GM23248 (cell line): ENCODE data around the gene KCNA2. TPM values are rescaled to one million over a fixed set of nuclear protein-coding genes. Genes with fewer than 3 reads are reported as not detected.

Experiments
- DNase-seq: peaks from one replicate; pipeline ENCODE4 v3.0.0-alpha.2; 2015
- H2AFZ ChIP-seq: fragments of 200-600 bp; sonication (generic); 2 replicates; pipeline ENCODE4 v1.6.1; 2016; ENCODE audit warnings: antibody characterized with exemption
- H3F3A ChIP-seq: fragments of 200-600 bp; sonication (generic); 2 replicates; pipeline ENCODE4 v1.6.1; 2016; ENCODE audit warnings: mild to moderate bottlenecking, antibody characterized with exemption, mixed run types; ENCODE audit not compliant: insufficient read depth
- H3K27ac ChIP-seq: fragments of 200-600 bp; sonication (generic); 2 replicates; pipeline ENCODE4 v1.5.1; 2016; ENCODE audit warnings: mild to moderate bottlenecking
- H3K27me3 ChIP-seq: fragments of 200-600 bp; sonication (generic); replicated peaks from 2 replicates; pipeline ENCODE4 v1.6.1; 2016; ENCODE audit warnings: mild to moderate bottlenecking; ENCODE audit not compliant: insufficient read depth
- H3K36me3 ChIP-seq: fragments of 200-600 bp; sonication (generic); 2 replicates; pipeline ENCODE4 v1.6.1; 2016; ENCODE audit warnings: low read depth, mild to moderate bottlenecking
- H3K4me1 ChIP-seq: fragments of 200-600 bp; sonication (generic); 2 replicates; pipeline ENCODE4 v1.6.1; 2016; ENCODE audit warnings: mild to moderate bottlenecking; ENCODE audit not compliant: insufficient read depth
- H3K4me2 ChIP-seq: fragments of 200-600 bp; sonication (generic); one replicate; pipeline ENCODE4 v1.6.1; 2016; ENCODE audit warnings: mild to moderate bottlenecking; ENCODE audit not compliant: unreplicated experiment
- H3K4me3 ChIP-seq: fragments of 200-600 bp; sonication (generic); 2 replicates; pipeline ENCODE4 v1.5.1; 2016; ENCODE audit warnings: mild to moderate bottlenecking
- H3K79me2 ChIP-seq: fragments of 200-600 bp; sonication (generic); 2 replicates; pipeline ENCODE4 v1.6.1; 2016; ENCODE audit warnings: mild to moderate bottlenecking; ENCODE audit not compliant: insufficient read depth
- H3K9ac ChIP-seq: fragments of 200-600 bp; sonication (generic); 2 replicates; pipeline ENCODE4 v1.6.1; 2016; ENCODE audit warnings: mild to moderate bottlenecking
- H3K9me2 ChIP-seq: fragments of 200-600 bp; sonication (generic); 2 replicates; pipeline ENCODE4 v1.6.1; 2016; ENCODE audit warnings: mixed run types, mild to moderate bottlenecking, moderate library complexity; ENCODE audit not compliant: insufficient read depth
- H3K9me3 ChIP-seq: fragments of 200-600 bp; sonication (generic); one replicate; pipeline ENCODE4 v1.6.1; 2017; ENCODE audit warnings: low read depth
- H4K20me1 ChIP-seq: fragments of 200-600 bp; sonication (generic); 2 replicates; pipeline ENCODE4 v1.6.0; 2016; ENCODE audit not compliant: insufficient read depth
- EZH2 ChIP-seq: fragments of 200-600 bp; sonication (generic); IDR thresholded peaks from 2 replicates; pipeline ENCODE4 v1.6.1; 2018; ENCODE audit warnings: antibody characterized with exemption, mild to moderate bottlenecking; ENCODE audit not compliant: insufficient read depth, poor library complexity, severe bottlenecking
- EZH2phosphoT487 ChIP-seq: fragments of 200-600 bp; sonication (generic); IDR thresholded peaks from 2 replicates; pipeline ENCODE4 v1.6.1; 2018; ENCODE audit warnings: antibody characterized with exemption, moderate library complexity, mild to moderate bottlenecking, low read depth; ENCODE audit not compliant: insufficient read depth
- WGBS, 2 experiments: methylation state at CpG; one replicate each; pipeline ENCODE4 v1.1.6; 2015 to 2017; ENCODE audit warnings: low lambda C conversion rate in 2 of 2, low coverage in 1 of 2; ENCODE audit errors: missing lambda C conversion rate in 2 of 2; 5-methylcytosine and 5-hydroxymethylcytosine counted together
- in situ Hi-C: fragments of 300-500 bp; cut with MboI; formaldehyde crosslinking; loops from 2 replicates; pipeline ENCODE4 v1.15.0; 2020
- polyA plus RNA-seq: library from polyadenylated mRNA; unstranded; fragments of >200 nt; fragmentation: Nextera tagmentation; extraction: Ambion mirVana; gene quantifications from 2 replicates; pipeline ENCODE4 v1.2.1, GENCODE V29; 2016
- total RNA-seq: library from RNA; depleted of rRNA; stranded (reverse); fragments of >200 nt; shearing (Covaris generic); gene quantifications from 2 replicates; pipeline ENCODE4 v1.2.3, GENCODE V29; 2014; rRNA removed

The KCNA2 gene
- not detected in 2 replicates for total RNA-seq
- not detected in 2 replicates for polyA plus RNA-seq

GRCh38 chr1:110605901-110606656 is at the start of gene KCNA2:
TSS of gene KCNA2 (minus strand) at chr1:110606358. CDS start at chr1:110604782, 1,576 bp downstream.
- H3K27me3 ChIP-seq = peaks cover 59% of the 10 kb centered on the region
- TF ChIP-seq EZH2phosphoT487 (no peak), EZH2 (no peak)
- H3K27ac ChIP-seq = no peak within 1 kb of the TSS
- WGBS, 2 experiments = 1 to 2% methylated on average over 37 to 40 of the region's 41 CpGs
- H3F3A ChIP-seq = no peaks in the 10 kb centered on the region
- no peaks in the 10 kb centered on the region for H3K36me3 ChIP-seq
- peak within 1 kb of the TSS; percentile 44 for H3K4me2 ChIP-seq
- no peaks in the 10 kb centered on the region for H3K9me3 ChIP-seq
- peak within 1 kb of the TSS; percentile 65 for H3K4me3 ChIP-seq
- H2AFZ ChIP-seq = peak within 1 kb of the TSS; percentile 57
- H3K4me1 ChIP-seq = 0 out of 2 replicates have a peak, but pooled peaks cover 3% of the 10 kb centered on the region
- in situ Hi-C loops = no loop called here
- no peaks in the 10 kb centered on the region for H3K79me2 ChIP-seq
- no peaks in the 10 kb centered on the region for H3K9me2 ChIP-seq
- H4K20me1 ChIP-seq = no peaks in the 10 kb centered on the region
- DNase-seq = peak; percentile 32
- no peak within 1 kb of the TSS for H3K9ac ChIP-seq

GRCh38 chr1:110650609-110651008 is 44.5 kb upstream of the KCNA2 start:
- DNase-seq = no peak
- WGBS, 2 experiments = 31% methylated on average over 2 of the region's 2 CpGs
- no peaks in the 10 kb centered on the region for H3K9me3 ChIP-seq

GRCh38 chr1:110648417-110648816 is 42.3 kb upstream of the KCNA2 start:
- Histone ChIP-seq H3F3A (peaks cover 10% of the 10 kb centered on the region), H3K36me3 (no peaks in the 10 kb centered on the region), H3K79me2 (no peaks in the 10 kb centered on the region), H4K20me1 (no peaks in the 10 kb centered on the region), H2AFZ (no peak overlapping the region), H3K4me3 (no peak overlapping the region), H3K9me2 (no peaks in the 10 kb centered on the region), H3K4me2 (no peak overlapping the region), H3K4me1 (peaks cover 16% of the 10 kb centered on the region; the same call in 1 of the 2 replicates), H3K9ac (no peak overlapping the region), H3K27me3 (peaks cover 9% of the 10 kb centered on the region; the same call in 1 of the 2 replicates), H3K9me3 (no peaks in the 10 kb centered on the region), H3K27ac (no peak overlapping the region)
- in situ Hi-C loops = no loop called here
- no peak for DNase-seq
- 44 to 50% methylated on average over 2 of the region's 2 CpGs for WGBS, 2 experiments
- TF ChIP-seq EZH2phosphoT487 = no peak
- TF ChIP-seq EZH2 = no peak

More at GRCh38 chr1:110650609-110651008, 44.5 kb upstream of the KCNA2 start:
- Histone ChIP-seq H3K79me2 (no peaks in the 10 kb centered on the region), H3K9ac (no peak overlapping the region), H3K9me2 (no peaks in the 10 kb centered on the region), H3K27me3 (peaks cover 9% of the 10 kb centered on the region; the same call in 1 of the 2 replicates), H3K4me1 (peaks cover 13% of the 10 kb centered on the region; the same call in 1 of the 2 replicates), H3K4me3 (no peak overlapping the region), H3F3A (peaks cover 9% of the 10 kb centered on the region), H3K4me2 (no peak overlapping the region), H3K36me3 (no peaks in the 10 kb centered on the region), H4K20me1 (no peaks in the 10 kb centered on the region), H3K27ac (no peak overlapping the region), H2AFZ (no peak overlapping the region)
- in situ Hi-C loops = no loop called here
- no peak for TF ChIP-seq EZH2
- TF ChIP-seq EZH2phosphoT487 = no peak

DNA sequence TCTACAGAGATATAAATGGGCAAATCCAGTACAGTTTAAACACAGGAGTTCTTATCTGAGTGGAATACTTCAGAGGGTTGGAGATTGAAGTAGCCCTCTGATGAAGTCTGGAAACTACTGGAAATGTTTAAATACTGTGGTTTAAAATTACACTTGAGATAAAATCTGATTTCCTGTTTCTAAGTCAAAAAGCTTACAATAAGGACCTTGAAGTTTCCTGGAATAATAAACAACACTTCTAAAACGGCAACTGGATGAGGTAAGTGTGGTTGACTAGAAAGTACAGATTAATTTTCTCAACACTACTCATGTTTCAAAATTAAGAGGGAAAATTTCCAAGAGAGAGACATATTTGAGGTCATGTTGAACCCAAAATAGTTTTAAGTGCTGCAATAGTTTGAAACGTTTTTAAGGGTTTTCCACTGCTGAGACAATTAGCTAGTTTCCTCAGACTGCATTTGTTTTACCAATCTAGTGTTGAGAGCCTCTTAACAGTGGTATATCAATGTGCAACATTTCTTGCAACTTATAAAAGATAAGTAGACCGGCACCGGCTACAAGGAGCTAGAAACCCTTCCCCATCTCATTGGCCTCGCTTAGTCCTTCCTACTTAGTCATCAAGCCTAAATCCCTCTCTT is 41.2 kb upstream of the KCNA2 start:
- in situ Hi-C loops = no loop called here
- H3K27ac ChIP-seq = no peak overlapping the region
- H3K79me2 ChIP-seq = no peaks in the 10 kb centered on the region
- H4K20me1 ChIP-seq = no peaks in the 10 kb centered on the region
- no peak overlapping the region for H3K4me2 ChIP-seq
- no peaks in the 10 kb centered on the region for H3K9me2 ChIP-seq
- no peaks in the 10 kb centered on the region for H3K9me3 ChIP-seq
- 17 to 25% methylated on average over 5 of the region's 5 CpGs for WGBS, 2 experiments
- H3K36me3 ChIP-seq = no peaks in the 10 kb centered on the region
- DNase-seq = peak; percentile 34
- H3K27me3 ChIP-seq = peaks cover 9% of the 10 kb centered on the region; the same call in 1 of the 2 replicates
- H3K4me1 ChIP-seq = peaks cover 16% of the 10 kb centered on the region; the same call in 1 of the 2 replicates
- H3K9ac ChIP-seq = no peak overlapping the region
- no peak overlapping the region for H2AFZ ChIP-seq
- no peak overlapping the region for H3K4me3 ChIP-seq
- H3F3A ChIP-seq = peaks cover 10% of the 10 kb centered on the region
- TF ChIP-seq EZH2 (no peak), EZH2phosphoT487 (no peak)
